ENCODE data around the gene VIPR2.

- TF ChIP-seq CTCF (IDR thresholded peaks at IDR 0.05), result no peak
- no peak for TF ChIP-seq POLR2A (IDR thresholded peaks at IDR 0.05)
- no peak for TF ChIP-seq POLR2AphosphoS5 (IDR thresholded peaks at IDR 0.05)
- no peak for TF ChIP-seq EP300 (IDR thresholded peaks at IDR 0.05; ENCODE audit: low read depth)
Observed at GRCh38 chr7:159172400-159172799, 27.7 kb upstream of the VIPR2 start.
